Neural cell (in vitro differentiated cells): ENCODE data around the gene NRBF2. TPM values are rescaled to one million over a fixed set of nuclear protein-coding genes. Genes with fewer than 3 reads are reported as not detected.

Experiments used
- H2AFZ ChIP-seq: fragments of 200-600, 300-800 bp; sonication (generic), shearing (Covaris generic); 2 replicates; pipeline ENCODE4 v1.6.0; 2014; ENCODE audit warnings: low read depth, mild to moderate bottlenecking, antibody characterized with exemption, low read length, moderate library complexity
- H3F3A ChIP-seq: fragments of 200-600 bp; shearing (Covaris generic); 2 replicates; pipeline ENCODE4 v1.6.1; 2016; ENCODE audit warnings: mild to moderate bottlenecking, moderate library complexity, mixed read lengths, antibody characterized with exemption, low read length; ENCODE audit not compliant: insufficient read depth, poor library complexity, severe bottlenecking
- H3K27ac ChIP-seq: fragments of 200-600, 300-800 bp; sonication (generic), shearing (Covaris generic); 2 replicates; pipeline ENCODE4 v1.5.1; 2014; ENCODE audit warnings: mild to moderate bottlenecking, low read length, moderate library complexity
- H3K27me3 ChIP-seq: fragments of 300-800, 200-600 bp; sonication (generic), shearing (Covaris generic); 2 replicates; pipeline ENCODE4 v1.6.0; 2014; ENCODE audit warnings: mild to moderate bottlenecking, low read depth, low read length, moderate library complexity; ENCODE audit not compliant: insufficient read depth
- H3K36me3 ChIP-seq: fragments of 300-800, 200-600 bp; sonication (generic), shearing (Covaris generic); 2 replicates; pipeline ENCODE4 v1.5.1; 2014; ENCODE audit warnings: mild to moderate bottlenecking, antibody characterized with exemption, low read length, moderate library complexity; ENCODE audit not compliant: insufficient read depth
- H3K4me2 ChIP-seq: fragments of 300-800, 200-600 bp; sonication (generic), shearing (Covaris generic); 2 replicates; pipeline ENCODE4 v1.6.0; 2014; ENCODE audit warnings: mild to moderate bottlenecking, low read length
- H3K4me3 ChIP-seq: fragments of 300-800, 200-600 bp; sonication (generic), shearing (Covaris generic); 2 replicates; pipeline ENCODE4 v1.5.1; 2014; ENCODE audit warnings: mild to moderate bottlenecking, low read length, moderate library complexity
- H3K79me2 ChIP-seq: fragments of 200-600 bp; shearing (Covaris generic); replicated peaks from 2 replicates; pipeline ENCODE4 v1.6.0; 2014; ENCODE audit warnings: mild to moderate bottlenecking, low read length, moderate library complexity; ENCODE audit not compliant: insufficient read depth
- H3K9ac ChIP-seq: fragments of 300-800, 200-600 bp; sonication (generic), shearing (Covaris generic); 2 replicates; pipeline ENCODE4 v1.6.1; 2016; ENCODE audit warnings: mild to moderate bottlenecking, low read length, mixed read lengths
- H3K9me2 ChIP-seq: fragments of 200-600 bp; shearing (Covaris generic); 2 replicates; pipeline ENCODE4 v1.6.1; 2016; ENCODE audit warnings: mild to moderate bottlenecking, low read length, mixed read lengths; ENCODE audit not compliant: insufficient read depth
- H3K9me3 ChIP-seq: fragments of 200-600, 300-800 bp; sonication (generic), shearing (Covaris generic); 2 replicates; pipeline ENCODE4 v1.6.1; 2016; ENCODE audit warnings: mild to moderate bottlenecking, mixed run types, low read length, moderate library complexity, mixed read lengths
- H4K20me1 ChIP-seq: fragments of 200-600 bp; shearing (Covaris generic); 2 replicates; pipeline ENCODE4 v1.6.1; 2016; ENCODE audit warnings: mild to moderate bottlenecking, mixed run types; ENCODE audit not compliant: insufficient read depth
- CTCF ChIP-seq: fragments of 450-650 bp; IDR thresholded peaks from 2 replicates; pipeline ENCODE4 v1.5.1; 2014; ENCODE audit warnings: antibody characterized with exemption, mild to moderate bottlenecking, moderate library complexity; ENCODE audit not compliant: poor library complexity, severe bottlenecking
- EP300 ChIP-seq: fragments of 450-650 bp; conservative IDR thresholded peaks from 2 replicates; pipeline ENCODE4 v1.6.1; 2014; ENCODE audit warnings: antibody characterized with exemption, mild to moderate bottlenecking, moderate library complexity; ENCODE audit not compliant: poor library complexity, severe bottlenecking
- EZH2 ChIP-seq: fragments of 200-600, 300-800 bp; shearing (Covaris generic), sonication (generic); IDR thresholded peaks from 2 replicates; pipeline ENCODE4 v1.6.1; 2014; ENCODE audit warnings: antibody characterized with exemption, low read length, borderline replicate concordance, mild to moderate bottlenecking; ENCODE audit not compliant: insufficient read depth, poor library complexity, severe bottlenecking
- MXI1 ChIP-seq: fragments of 450-650 bp; conservative IDR thresholded peaks from 2 replicates; pipeline ENCODE4 v1.6.1; 2014; ENCODE audit warnings: antibody characterized with exemption, mild to moderate bottlenecking; ENCODE audit not compliant: poor library complexity, severe bottlenecking
- POLR2AphosphoS5 ChIP-seq: IDR thresholded peaks from 2 replicates; pipeline ENCODE4 v1.6.1; 2012
- RAD21 ChIP-seq: fragments of 450-650 bp; conservative IDR thresholded peaks from 2 replicates; pipeline ENCODE4 v1.6.1; 2014; ENCODE audit warnings: antibody characterized with exemption, mild to moderate bottlenecking, moderate library complexity
- REST ChIP-seq: IDR thresholded peaks from 2 replicates; pipeline ENCODE4 v1.6.1; 2012; ENCODE audit warnings: borderline replicate concordance
- SMC3 ChIP-seq: fragments of 450-650 bp; conservative IDR thresholded peaks from 2 replicates; pipeline ENCODE4 v1.6.1; 2014; ENCODE audit warnings: antibody characterized with exemption, mild to moderate bottlenecking, moderate library complexity; ENCODE audit not compliant: poor library complexity
- TAF1 ChIP-seq: IDR thresholded peaks from 2 replicates; pipeline ENCODE4 v1.6.1; 2012; ENCODE audit warnings: low read depth
- polyA plus RNA-seq: library from polyadenylated mRNA; depleted of rRNA; stranded (reverse); fragments of >200 nt; gene quantifications from 2 replicates; pipeline ENCODE4 v1.2.3, GENCODE V29; 2014

Gene NRBF2
- polyA plus RNA-seq, 1 donor from 2014 or later: 32.7 TPM

GRCh38 chr10:63116452-63117072 is 16.6 kb upstream of the NRBF2 start:
- Histone ChIP-seq H3K27me3 (no peaks in the 10 kb centered on the region), H3K9me2 (no peaks in the 10 kb centered on the region), H3F3A (no peaks in the 10 kb centered on the region), H3K36me3 (no peaks in the 10 kb centered on the region), H3K4me2 (no peak overlapping the region), H3K9me3 (no peaks in the 10 kb centered on the region), H4K20me1 (no peaks in the 10 kb centered on the region), H3K4me3 (no peak overlapping the region), H2AFZ (no peak overlapping the region), H3K79me2 (no peaks in the 10 kb centered on the region), H3K27ac (no peak overlapping the region), H3K9ac (no peak overlapping the region)
- no peak for TF ChIP-seq EZH2
- TF ChIP-seq RAD21: no peak

GRCh38 chr10:63119041-63119440 is 14.1 kb upstream of the NRBF2 start:
- Histone ChIP-seq H3K27ac (no peak overlapping the region), H3K4me3 (no peak overlapping the region), H3K9ac (no peak overlapping the region), H3K27me3 (no peaks in the 10 kb centered on the region), H3F3A (no peaks in the 10 kb centered on the region), H3K9me3 (no peaks in the 10 kb centered on the region), H2AFZ (no peak overlapping the region), H3K36me3 (no peaks in the 10 kb centered on the region), H3K79me2 (no peaks in the 10 kb centered on the region), H3K4me2 (no peak overlapping the region), H4K20me1 (no peaks in the 10 kb centered on the region), H3K9me2 (no peaks in the 10 kb centered on the region)
- TF ChIP-seq MXI1 (no peak), SMC3 (no peak), EP300 (no peak), REST (no peak), POLR2AphosphoS5 (no peak), TAF1 (no peak), RAD21 (no peak)

- no peak overlapping the region for H3K9ac ChIP-seq
- H3F3A ChIP-seq: no peaks in the 10 kb centered on the region
- H2AFZ ChIP-seq: no peak overlapping the region
- no peaks in the 10 kb centered on the region for H3K27me3 ChIP-seq
- H3K27ac ChIP-seq: no peak overlapping the region
- no peaks in the 10 kb centered on the region for H3K79me2 ChIP-seq
- no peak overlapping the region for H3K4me2 ChIP-seq
- no peaks in the 10 kb centered on the region for H3K9me3 ChIP-seq
- no peaks in the 10 kb centered on the region for H3K9me2 ChIP-seq
- no peak overlapping the region for H3K4me3 ChIP-seq
- H3K36me3 ChIP-seq: no peaks in the 10 kb centered on the region
- TF ChIP-seq CTCF (no peak), POLR2AphosphoS5 (no peak), EP300 (no peak), SMC3 (no peak), MXI1 (no peak), RAD21 (no peak), EZH2 (no peak), REST (no peak), TAF1 (no peak)
- no peaks in the 10 kb centered on the region for H4K20me1 ChIP-seq
These were observed 12.6 kb upstream of the NRBF2 start for GRCh38 chr10:63120554-63120953.
